22Rv1 (cell line): Measurements from ENCODE around the gene ADCY5.

Experiments used
- CTCF ChIP-seq: fragments of 450-650 bp; IDR thresholded peaks from 2 replicates; pipeline ENCODE4 v1.5.1; 2017; ENCODE audit warnings: mild to moderate bottlenecking
- ZFX ChIP-seq: fragments of 450-650 bp; IDR thresholded peaks from 2 replicates; pipeline ENCODE4 v1.6.1; 2017; ENCODE audit warnings: antibody characterized with exemption, borderline replicate concordance

- TF ChIP-seq CTCF, result no peak
- no peak for TF ChIP-seq ZFX
Measured at GRCh38 chr3:123445702-123446101, 3.2 kb downstream of the ADCY5 start.
